Activated CD4-positive, alpha-beta T cell treated with anti-CD3 and anti-CD28 coated beads, Interleukin-2, Interleukin-4, amounts not matched to agents 100 ng/mL and 50 ng/mL, durations not matched to agents 16 hours and 8 hours (primary cell): ENCODE results near the gene GALNS.

Source experiments
- DNase-seq: peaks from one replicate; pipeline ENCODE4 v3.0.0-alpha.2; 2020; ENCODE audit warnings: low spot score

The GALNS gene

GRCh38 chr16:88856122-88856827 is 472 bp downstream of the GALNS start:
- no peak for DNase-seq

GRCh38 chr16:88855736-88856121 is 1.0 kb downstream of the GALNS start:
- no peak for DNase-seq

GRCh38 chr16:88855176-88855575 is 1.6 kb downstream of the GALNS start:
- no peak for DNase-seq

GRCh38 chr16:88854306-88855111 is 2.2 kb downstream of the GALNS start:
- DNase-seq: no peak

GRCh38 chr16:88853325-88853941 is 3.3 kb downstream of the GALNS start:
- no peak for DNase-seq

GRCh38 chr16:88851616-88852015 is 5.1 kb downstream of the GALNS start:
- DNase-seq: no peak

GRCh38 chr16:88850531-88851199 is 6.1 kb downstream of the GALNS start:
- DNase-seq: no peak

- no peak for DNase-seq
Observed at GRCh38 chr16:88848557-88848956, 8.2 kb downstream of the GALNS start.

GRCh38 chr16:88847654-88848053 is 9.1 kb downstream of the GALNS start:
- no peak for DNase-seq

GRCh38 chr16:88846088-88846487 is 10.7 kb downstream of the GALNS start:
- DNase-seq: no peak

- no peak for DNase-seq
Observed at GRCh38 chr16:88844419-88845036, 12.2 kb downstream of the GALNS start.

GRCh38 chr16:88843256-88843655 is 13.5 kb downstream of the GALNS start:
- no peak for DNase-seq

- no peak for DNase-seq
Observed at GRCh38 chr16:88842806-88843205, 13.9 kb downstream of the GALNS start.

- DNase-seq: no peak
Observed at GRCh38 chr16:88842308-88842756, 14.4 kb downstream of the GALNS start.

GRCh38 chr16:88841521-88842307 is 15.0 kb downstream of the GALNS start:
- no peak for DNase-seq

GRCh38 chr16:88840600-88841215 is 16.0 kb downstream of the GALNS start:
- no peak for DNase-seq

- no peak for DNase-seq
Observed at GRCh38 chr16:88839745-88840599, 16.8 kb downstream of the GALNS start.

GRCh38 chr16:88839026-88839529 is 17.7 kb downstream of the GALNS start:
- no peak for DNase-seq

- DNase-seq: no peak
Observed at GRCh38 chr16:88838566-88838965, 18.2 kb downstream of the GALNS start.

GRCh38 chr16:88837806-88838205 is 18.9 kb downstream of the GALNS start:
- no peak for DNase-seq
